Activated CD4-positive, alpha-beta T cell treated with anti-CD3 and anti-CD28 coated beads, Interleukin-2, amount 50 U/mL, for 1 hour (primary cell): ENCODE data around the gene BNIP3.

Experiments
- DNase-seq: peaks from one replicate; pipeline ENCODE4 v3.0.0-alpha.2; 2020

The BNIP3 gene

DNA sequence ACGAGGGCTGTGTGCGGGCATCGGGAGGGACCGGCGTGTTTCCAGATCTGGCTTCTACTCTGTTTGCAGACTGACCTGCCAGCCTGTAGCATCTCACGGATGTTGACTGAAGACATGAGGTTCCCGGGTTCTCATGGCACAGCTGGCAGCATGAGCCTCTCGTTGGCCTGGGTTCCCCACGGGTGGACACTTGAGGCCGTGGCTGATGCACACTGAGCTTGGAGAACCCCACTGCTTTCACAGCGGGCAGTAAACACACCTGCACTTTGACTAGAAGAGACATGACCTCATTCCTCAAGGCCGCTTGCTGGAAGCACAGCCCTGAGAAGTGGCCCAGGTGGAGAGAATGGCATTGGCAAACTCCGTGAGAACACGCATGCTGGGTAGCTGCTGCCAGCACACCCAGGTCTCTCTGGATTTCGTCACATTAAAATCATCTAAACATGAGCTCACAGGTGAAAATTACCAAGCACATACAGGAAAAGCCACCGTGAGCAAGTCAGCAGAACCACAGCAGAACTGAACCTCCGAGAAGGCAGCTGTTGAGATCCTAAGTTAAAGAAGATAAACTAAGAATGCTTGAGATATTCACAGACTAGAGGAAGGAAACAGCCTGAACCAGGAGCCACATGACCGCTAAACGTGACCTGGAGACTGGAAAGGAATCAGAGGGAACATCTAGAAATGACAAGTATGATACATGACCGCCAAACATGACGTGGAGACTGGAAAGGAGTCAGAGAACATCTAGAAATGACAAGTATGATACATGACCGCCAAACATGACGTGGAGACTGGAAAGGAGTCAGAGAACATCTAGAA lies 32.5 kb downstream of the BNIP3 start:
- no peak for DNase-seq

DNA sequence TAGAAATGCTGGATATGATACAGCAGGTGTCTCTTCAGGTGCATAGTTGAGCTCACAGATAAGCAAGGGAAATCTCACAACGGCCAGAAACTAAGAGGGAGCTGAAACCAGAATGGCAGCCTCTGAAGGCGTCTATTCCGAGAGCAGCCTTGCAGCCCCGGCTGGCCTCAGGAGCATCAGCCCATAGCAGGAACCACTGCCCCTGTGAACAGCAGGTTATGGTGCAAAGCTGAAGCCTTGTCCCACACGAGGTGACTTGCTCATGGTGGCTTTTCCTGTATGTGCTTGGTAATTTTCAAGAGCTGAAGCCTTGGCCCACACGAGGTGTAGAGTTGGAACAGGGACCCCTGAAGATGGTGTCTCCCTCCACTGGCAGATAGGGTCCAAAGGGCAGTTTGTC lies 33.2 kb downstream of the BNIP3 start:
- DNase-seq: no peak

DNA sequence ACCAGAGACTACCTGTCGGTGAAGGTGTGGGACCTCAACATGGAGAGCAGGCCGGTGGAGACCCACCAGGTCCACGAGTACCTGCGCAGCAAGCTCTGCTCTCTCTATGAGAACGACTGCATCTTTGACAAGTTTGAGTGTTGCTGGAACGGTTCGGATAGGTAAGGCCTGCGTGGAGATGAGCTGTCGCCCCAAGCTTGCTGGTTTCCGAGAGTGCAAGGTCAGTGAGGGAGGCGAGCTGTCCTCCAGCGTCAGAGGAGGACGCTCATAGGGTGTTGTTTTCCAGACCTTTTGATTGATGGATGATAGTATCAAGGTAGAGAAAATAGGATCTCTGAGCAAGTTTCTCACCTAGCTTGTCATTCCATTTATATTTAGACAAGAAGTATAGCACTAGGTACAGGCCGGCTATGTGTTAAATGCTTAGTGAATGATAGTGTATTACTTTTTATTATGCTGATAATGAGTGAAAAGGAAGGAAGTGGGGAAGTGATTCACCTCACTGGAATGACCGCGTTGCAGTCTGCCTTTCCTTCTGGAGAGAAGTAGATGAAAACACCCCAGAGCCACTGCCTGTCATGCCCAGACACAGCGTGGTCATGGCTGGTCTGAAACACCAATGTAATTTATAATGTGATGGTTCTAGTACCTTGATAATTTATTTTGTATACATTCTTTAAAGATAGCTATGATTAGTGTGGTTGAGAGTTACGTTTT lies 33.9 kb downstream of the BNIP3 start:
- DNase-seq: no peak

DNA sequence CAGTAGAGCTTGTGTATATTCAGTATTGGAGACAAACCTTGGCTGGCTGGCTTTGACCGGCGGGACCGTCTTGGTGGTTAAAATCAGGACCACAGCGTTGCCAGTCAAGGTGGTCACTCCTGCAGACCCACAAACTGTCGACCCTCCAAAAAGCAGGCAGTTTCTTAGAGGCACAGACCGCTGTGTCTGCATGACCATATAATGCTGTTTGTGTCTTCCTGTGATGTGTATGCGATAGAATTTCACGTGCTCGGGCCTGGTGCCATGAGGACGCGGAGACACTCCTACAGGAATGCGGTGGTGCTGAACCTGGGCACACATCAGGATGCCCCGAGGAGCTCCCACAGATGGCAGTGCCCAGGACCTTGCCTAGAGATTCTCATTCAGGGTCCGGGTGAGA lies 34.8 kb downstream of the BNIP3 start:
- no peak for DNase-seq

DNA sequence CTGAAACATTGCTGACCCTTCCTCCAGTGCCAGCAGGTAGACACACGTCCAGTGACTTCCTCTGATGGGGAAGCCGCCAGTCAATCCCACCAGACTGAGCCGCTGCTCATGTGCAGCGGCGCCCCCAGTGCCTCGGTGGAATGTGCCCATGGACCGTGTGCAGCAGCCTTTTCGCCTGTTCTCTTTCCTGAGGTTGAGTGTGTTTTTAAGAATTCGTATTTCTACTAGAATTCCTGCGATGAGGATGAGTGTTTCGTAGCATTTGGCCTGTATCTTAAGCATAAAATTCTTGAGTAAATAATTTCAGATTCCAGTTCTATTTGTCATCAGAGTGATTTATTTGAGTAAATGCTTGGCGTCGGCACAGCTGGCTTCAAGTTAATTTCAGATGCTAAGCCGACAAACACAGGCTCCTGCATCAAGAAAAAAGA lies 35.4 kb downstream of the BNIP3 start:
- DNase-seq: no peak

DNA sequence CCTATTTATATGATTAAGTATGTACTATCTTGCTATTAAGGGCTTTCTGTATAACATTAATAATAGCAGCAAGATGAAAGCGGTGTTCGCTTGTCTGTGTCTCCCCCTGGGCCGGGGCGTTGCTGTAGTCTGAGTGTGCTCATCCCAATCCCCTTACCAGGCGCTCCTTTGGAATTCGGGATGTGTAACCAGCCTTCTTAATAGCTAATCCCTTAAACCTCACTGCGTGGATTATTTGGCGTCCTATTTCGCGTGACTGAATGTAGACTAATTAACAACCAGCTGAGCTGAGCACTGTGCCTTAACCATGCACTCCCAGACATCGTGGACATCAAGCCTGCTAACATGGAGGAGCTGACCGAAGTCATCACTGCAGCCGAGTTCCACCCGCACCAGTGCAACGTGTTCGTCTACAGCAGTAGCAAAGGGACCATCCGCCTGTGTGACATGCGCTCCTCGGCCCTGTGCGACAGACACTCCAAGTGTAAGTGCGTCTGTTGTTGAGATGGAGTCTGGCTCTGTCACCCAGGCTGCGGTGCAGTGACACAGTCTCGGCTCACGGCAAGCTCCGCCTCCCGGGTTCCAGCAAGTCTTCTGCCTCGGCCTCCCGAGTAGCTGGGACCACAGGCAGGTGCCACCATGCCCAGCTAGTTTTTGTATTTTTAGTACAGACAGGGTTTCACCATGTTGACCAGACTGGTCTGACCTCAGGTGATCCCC lies 36.6 kb downstream of the BNIP3 start:
- DNase-seq: no peak

DNA sequence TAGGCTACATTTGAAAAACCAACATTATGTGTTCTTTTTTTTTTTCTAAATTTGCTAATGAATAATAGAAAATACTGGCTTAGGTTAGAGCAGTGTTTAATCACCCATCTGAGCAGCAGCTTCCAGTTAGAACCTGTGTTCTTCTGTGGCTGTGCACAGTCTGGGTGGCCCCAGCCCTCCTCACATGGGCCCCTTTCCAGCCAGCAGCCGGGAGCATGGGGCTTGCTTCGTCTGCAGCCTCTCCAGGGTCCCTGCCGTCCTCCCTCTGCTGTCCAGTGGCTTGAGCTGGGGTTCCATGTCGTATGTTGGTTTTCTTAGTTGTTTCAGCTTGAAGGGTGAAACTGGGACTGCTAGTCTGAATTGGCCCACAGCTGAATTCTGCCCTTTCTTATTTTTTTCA lies 37.3 kb downstream of the BNIP3 start:
- DNase-seq: no peak

DNA sequence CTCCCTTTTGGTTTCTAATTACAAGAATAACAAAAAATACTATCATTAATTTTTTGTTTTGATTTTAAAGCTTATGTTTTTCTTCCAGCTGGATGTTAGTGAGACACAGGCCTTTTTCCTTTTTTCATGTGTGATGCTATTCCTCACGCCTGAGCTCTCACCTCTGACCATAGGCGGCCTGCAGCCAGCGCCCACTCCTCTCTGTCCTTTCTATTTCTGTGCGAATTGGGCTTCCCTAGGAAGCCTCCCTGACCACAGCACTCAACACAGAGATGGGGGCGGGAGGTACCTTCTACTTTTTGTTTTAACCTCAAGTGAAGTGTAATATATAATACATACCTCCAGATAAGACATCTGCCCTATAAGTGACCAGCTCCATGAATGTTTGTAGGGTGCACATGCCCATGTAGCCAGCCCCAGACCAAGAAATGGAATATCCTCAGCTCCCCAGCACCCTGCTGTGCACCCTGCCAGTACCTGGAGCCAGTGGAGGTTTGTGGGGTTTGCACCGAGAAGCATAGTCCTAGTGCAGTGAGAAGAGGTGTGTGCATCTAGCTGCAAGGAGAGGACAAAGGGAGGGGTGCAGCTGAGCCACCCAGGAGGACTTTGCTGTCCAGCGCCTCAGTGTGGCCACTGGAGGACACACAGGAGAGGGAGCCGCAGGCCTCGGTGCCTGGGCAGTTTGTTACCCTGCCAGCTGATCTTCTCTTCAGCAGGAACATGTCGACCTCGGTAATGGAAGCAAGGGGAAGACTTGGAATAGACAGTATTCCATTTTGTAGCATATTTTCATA lies 38.5 kb downstream of the BNIP3 start:
- peak; percentile 23 for DNase-seq

DNA sequence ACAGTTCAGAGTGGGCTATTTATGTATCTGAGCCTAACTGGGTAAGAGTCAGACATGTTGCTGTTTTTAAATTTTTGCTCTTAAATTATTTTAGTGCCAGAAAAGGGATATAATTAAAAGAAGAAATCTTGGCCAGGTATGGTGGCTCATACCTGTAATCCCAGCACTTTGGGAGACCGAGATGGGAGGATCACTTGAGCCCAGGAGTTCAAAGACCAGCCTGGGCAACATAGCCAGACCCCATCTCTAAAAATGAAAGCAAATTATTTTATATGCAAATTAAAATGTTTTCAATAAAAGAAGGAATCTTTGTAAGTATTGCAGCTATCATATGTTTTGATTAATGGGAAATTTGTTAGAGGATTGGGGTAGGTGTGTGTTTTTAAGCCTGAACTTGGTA lies 39.3 kb downstream of the BNIP3 start:
- DNase-seq: no peak

DNA sequence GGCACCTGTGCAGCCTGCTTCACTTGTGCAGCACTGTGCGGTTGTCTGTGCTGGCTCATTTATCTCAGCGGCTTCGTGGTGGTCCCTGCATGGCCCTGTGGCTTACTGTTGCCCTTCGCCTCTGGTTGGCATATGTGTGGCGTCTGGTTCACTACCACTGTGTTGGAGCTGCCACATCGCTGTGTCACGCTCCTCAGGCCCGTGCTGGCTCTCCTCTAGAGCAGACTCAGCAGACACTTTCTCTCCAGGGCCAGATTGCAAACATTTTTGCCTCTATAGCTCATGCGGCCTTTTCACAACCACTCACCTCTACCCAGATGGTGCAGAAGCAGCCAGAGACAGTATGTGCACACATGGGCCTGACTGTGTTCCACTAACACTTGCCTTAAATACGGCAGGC lies 43.0 kb downstream of the BNIP3 start:
- DNase-seq: no peak

DNA sequence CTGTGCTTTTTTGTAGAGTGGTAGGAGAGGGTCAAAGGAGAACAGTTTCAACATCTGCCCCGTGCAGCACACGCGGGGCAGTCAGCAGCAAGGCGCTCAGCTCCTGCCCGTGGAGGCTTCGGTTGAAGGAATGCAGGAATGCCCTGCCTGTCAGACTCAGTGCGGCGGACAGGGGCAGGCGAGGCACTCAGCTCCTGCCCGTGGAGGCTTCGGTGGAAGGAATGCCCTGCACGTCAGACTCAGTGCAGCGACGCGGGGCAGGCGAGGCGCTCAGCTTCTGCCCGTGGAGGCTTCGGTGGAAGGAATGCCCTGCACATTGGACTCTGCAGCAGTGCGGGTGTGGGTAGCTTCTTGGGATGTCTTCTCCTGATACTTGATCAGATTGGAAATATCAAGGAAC lies 43.9 kb downstream of the BNIP3 start:
- no peak for DNase-seq

DNA sequence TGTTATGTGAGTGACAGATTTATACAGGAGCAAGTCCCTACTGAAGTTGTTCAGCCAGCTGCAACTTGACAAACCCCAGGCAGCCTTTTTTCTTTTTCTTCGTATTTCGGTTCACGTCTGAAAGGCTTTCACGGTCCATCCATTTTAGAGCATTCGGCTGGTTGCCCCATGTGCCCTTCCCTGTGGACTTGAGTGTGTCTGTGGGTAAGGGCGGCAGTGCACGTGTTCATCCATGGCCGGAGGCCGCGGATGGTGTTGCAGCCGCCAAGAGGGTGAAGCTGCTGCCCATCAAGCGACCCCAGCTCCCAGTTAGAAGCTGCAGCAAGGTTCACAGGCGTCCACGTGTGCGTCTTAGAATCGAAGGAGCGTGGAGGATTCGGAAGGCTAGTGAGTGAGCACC lies 45.0 kb downstream of the BNIP3 start:
- DNase-seq: no peak

DNA sequence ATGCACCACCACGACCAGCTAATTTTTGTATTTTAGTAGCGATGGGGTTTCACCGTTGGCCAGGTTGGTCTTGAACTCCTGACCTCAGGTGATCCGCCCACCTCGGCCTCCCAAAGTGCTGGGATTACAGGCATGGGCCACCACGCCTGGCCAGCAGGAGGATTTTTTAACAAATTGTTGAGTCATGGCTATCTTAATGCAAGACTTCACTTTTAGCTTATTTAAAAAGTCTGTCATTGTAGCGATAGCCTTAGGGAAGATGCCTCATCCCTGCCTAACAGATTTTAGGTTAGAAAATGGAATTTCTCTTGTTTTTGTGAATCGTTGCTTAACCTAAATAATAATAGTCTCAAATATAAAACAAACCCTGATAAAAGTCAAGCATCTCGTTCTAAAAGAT lies 45.4 kb downstream of the BNIP3 start:
- DNase-seq: no peak

DNA sequence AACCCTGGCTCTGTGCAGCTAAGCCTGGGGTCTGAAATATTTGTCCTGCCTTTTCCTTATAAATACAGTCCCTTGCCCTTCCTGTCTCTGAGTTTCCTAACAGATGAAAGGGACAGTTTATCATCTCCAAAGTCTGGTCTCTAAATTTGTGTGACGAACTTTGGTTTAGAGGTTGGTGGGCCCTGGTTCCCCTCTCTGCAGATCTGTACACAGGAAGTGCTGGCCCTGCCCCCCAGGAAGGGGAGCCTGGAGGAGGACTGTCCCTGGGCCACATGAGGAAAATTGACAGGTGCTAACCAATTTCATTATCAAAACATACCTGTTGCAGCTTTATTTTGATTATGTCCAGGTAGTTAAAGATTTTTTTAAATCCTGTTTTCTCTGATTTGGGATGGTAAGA lies 46.5 kb downstream of the BNIP3 start:
- DNase-seq: no peak

DNA sequence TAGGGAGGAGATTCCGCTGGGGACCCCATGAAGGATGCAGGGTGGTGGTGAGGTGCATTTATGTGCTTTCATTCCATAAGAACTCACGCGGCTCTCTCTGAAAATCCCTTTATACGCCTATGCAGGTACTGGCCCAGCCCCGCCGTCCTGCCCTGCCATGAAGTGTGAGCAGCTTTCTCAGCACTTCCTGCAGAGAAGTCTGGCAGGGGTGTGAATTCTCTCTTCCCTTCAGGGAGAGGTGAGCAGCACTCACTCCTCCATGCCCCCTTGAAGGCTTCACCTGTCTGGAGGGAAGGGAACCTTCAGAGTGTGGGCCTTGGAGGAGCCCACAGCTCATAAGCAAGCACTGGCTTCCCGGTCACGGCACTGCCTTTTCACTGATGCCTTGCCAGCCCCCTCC lies 47.0 kb downstream of the BNIP3 start:
- no peak for DNase-seq

DNA sequence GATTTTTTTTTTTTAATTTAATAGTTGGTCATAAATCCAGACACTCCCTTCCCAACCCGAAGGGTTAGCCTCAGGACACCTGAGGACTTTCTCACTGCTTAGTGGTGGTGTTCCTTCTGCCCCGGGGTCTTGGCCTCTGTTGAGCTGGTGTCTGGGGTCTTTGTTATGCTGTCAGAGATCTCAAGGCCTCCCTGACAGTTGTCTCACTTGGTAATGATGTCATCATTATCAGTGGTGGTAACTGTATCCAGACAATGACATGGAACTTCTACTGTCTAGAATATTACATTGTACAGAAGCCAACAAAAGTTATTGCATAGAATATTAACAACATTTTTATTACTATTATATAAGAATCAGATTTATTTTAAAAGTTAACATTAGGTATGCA lies 48.0 kb downstream of the BNIP3 start:
- no peak for DNase-seq

DNA sequence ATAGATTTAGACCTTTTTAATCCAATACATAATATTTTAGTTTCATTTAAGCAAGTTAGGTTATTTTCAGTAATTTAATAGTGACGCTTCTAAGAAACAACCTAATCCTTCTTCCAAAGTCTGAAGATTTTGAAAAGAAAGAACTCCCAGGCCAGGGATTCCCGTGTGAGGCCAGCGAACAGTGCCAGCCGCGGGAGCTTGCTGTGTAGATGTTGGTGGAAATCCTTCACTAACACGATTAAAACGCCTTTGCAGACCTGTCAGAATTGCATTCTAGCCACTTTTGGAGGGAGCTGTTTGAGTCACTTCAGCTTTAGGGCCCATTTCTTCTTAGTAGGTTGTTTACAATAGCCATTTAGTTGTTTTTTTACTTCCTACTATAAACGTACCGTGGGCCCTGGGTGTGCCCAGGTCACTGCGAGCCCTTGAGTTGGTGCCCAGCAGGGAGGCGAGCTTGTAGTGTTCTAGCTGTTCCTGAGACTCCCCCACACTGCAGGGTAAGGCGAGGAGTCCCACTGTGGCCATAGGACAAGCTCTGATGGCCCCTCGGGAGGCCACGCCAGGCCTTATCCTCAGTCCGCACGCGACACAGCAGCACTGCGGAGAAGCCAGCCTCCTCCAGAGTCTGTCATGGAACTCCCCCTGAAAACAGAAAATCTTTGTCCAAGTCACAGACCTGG lies 48.6 kb downstream of the BNIP3 start:
- no peak for DNase-seq

DNA sequence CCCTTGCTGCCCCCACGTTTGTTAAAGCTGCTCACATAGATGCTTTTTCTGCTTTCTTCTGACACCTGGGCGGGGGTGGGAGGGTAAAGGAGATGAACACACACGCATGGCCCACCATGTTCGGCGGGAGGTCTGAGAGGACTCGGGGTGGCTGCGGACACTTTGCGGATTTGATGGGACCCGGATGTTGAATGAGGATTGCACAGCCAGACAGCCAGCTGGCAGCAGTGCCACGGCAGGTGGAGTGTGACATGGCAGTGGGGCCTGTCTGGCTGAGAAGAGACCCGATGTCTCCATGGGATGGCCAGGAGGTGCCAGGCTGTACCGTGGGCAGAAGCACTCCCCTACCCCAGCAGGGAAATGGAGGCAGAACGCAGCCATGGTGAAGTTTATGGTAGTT lies 49.7 kb downstream of the BNIP3 start:
- no peak for DNase-seq

DNA sequence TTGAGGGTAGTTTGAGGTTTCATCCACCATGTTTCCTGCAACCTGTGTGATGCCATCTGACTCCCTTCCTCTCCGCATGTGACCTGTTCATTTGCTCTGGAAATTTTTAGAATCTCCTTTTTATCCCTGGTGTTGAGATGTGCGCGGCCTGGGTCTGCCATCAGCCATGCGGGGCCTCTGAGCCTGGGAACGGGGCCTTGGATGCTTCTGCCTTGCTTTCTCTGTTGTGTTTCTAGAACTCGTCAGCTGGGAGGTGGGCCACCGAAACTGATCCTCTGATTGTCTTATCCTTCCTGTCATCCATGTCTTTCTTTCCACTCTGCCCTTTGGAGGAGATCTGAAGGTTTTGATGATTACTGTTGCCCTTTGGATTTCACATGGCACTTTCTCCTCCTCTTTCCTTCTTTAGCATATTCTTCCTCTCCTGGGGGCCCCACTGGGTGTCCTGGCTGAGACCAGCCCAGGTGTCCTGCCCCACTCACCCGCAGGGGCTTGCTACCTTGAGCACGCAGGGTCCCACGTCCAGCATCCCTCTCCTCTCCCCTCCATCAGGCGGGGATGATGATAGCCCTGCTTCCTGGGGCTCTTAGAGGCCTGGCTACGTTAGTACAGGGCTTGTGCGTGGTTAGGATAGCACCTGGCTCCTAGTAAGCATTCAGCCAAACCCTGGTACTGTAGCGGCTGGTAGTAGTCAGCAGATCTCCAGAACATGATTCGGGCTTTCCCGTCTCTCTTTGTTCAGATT lies 51.0 kb downstream of the BNIP3 start:
- no peak for DNase-seq

DNA sequence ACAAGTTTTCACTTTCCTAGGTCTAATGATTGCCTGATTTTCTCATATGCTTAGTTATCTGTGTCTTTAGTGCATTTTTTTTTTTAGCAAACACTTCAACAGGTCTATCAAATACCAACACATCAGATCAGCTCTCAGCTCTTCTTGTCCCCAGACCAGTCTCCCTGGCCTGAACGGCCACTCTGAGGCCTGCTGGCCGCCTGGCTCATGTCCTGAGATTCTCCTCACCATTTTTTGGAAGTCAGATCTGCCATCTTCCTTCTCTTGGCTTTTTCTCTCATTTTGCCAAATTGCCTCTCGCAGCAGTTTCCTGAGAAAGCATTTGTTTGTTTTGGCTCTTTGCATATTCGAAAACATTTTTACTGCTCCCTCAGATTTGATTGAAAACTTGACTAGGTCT lies 51.6 kb downstream of the BNIP3 start:
- no peak for DNase-seq

DNA sequence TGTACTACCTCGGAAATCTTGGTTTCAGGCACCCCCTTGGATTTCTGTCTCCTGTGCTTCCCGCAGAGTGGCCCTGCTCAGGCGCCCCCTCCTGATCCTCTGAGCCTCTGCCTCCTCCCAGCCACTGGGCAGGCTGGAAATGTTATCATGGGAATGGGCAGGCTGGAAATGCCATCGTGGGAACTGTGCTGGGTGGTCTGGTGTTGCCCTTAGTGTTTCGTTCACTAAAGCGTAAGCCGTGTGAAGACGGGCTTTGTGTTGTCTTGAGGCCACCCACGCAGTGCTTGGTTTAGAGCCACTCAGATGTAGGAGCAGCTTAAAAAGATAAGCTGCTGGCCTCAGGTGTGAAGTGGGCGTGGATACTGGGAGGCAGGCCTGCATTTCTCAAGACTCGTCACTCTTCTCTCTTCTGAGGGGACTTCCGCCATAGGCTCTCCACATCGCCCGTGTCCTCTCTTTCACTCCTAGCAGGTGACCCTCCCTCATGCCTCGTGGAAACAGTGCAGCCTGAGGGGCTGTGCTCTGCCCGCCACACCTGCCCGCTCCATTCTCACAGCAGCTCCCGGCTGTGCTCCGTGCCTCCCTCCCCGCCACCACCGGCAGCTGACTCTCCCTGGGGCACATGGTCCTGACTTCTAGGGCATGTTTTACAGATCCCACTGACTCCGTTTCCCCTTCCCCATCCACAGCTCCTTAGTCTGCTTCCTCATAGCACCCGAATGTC lies 52.4 kb downstream of the BNIP3 start:
- DNase-seq: no peak
